ENCODE results near the gene PEAR1. TPM values are rescaled to one million over a fixed set of nuclear protein-coding genes. Genes with fewer than 3 reads are reported as not detected.

Gene PEAR1
- total RNA-seq, 2 donors from 2014 or later, result not detected

Other genes starting within 250 kb of the PEAR1 start
- gene NES, start 216.3 kb upstream of the PEAR1 start, total RNA-seq, result under 1 TPM in 1 of 2 donors, not detected in 1; 0.05 TPM
- gene CRABP2, start 188.1 kb upstream of the PEAR1 start, total RNA-seq, result 1 to 10 TPM; 2.2 to 4.4 TPM
- gene METTL25B, start 165.2 kb upstream of the PEAR1 start, total RNA-seq, result 10 to 100 TPM; 29.0 to 51.6 TPM
- 10 to 100 TPM; 38.8 to 74.9 TPM for gene ISG20L2, start 165.0 kb upstream of the PEAR1 start, total RNA-seq
- 10 to 100 TPM; 58.8 to 67.0 TPM for gene MRPL24, start 152.6 kb upstream of the PEAR1 start, total RNA-seq
- gene HDGF, start 142.0 kb upstream of the PEAR1 start, total RNA-seq, result 100 to 1,000 TPM; 270 to 361 TPM
- gene PRCC, start 126.2 kb upstream of the PEAR1 start, total RNA-seq, result 10 to 100 TPM; 54.0 to 76.7 TPM
- 100 to 1,000 TPM; 173 to 257 TPM for gene SH2D2A, start 76.9 kb upstream of the PEAR1 start, total RNA-seq
- gene INSRR, start 34.6 kb upstream of the PEAR1 start, total RNA-seq, result under 1 TPM; 0.04 to 0.66 TPM
- 10 to 100 TPM in 1 of 2 donors, 1 to 10 TPM in 1; 2.5 to 13.3 TPM for gene NTRK1, start 32.9 kb upstream of the PEAR1 start, total RNA-seq
- not detected for gene LRRC71, start 26.9 kb downstream of the PEAR1 start, total RNA-seq
- gene ARHGEF11, start 152.0 kb downstream of the PEAR1 start, total RNA-seq, result 1 to 10 TPM; 4.1 to 4.7 TPM
- under 1 TPM in 1 of 2 donors, not detected in 1; 0.26 TPM for gene ETV3L, start 206.1 kb downstream of the PEAR1 start, total RNA-seq
- gene ETV3, start 244.7 kb downstream of the PEAR1 start, total RNA-seq, result 10 to 100 TPM; 18.4 to 39.4 TPM